HepG2 (cell line): ENCODE measurements around the gene ZMIZ1. TPM values are rescaled to one million over a fixed set of nuclear protein-coding genes. Genes with fewer than 3 reads are reported as not detected.
A peak's percentile ranks its signal among the peaks of the same experiment; 100 is the strongest.

Experiments used
- AKNA ChIP-seq: sonication (generic); formaldehyde crosslinking; IDR thresholded peaks from 2 replicates; pipeline ENCODE4 v1.4.0; 2020; ENCODE audit warnings: missing genetic modification reagents, borderline replicate concordance
- DDIT3 ChIP-seq: sonication (generic); formaldehyde crosslinking; IDR thresholded peaks from 2 replicates; pipeline ENCODE4 v1.4.0; 2020; ENCODE audit warnings: mild to moderate bottlenecking, missing genetic modification reagents
- KDM6A ChIP-seq: IDR thresholded peaks from 2 replicates; pipeline ENCODE4 v1.6.1; 2016; ENCODE audit warnings: low read depth
- LRRFIP1 ChIP-seq: sonication (generic); formaldehyde crosslinking; conservative IDR thresholded peaks from 2 replicates; pipeline ENCODE4 v1.4.0; 2020; ENCODE audit warnings: missing genetic modification reagents
- PAF1 ChIP-seq: IDR thresholded peaks from 2 replicates; pipeline ENCODE4 v1.6.1; 2016; ENCODE audit warnings: missing genetic modification reagents, missing compliant biosample characterization
- POGZ ChIP-seq: sonication (generic); formaldehyde crosslinking; IDR thresholded peaks from 2 replicates; pipeline ENCODE4 v1.4.0; 2020; ENCODE audit warnings: mild to moderate bottlenecking, missing genetic modification reagents
- REXO4 ChIP-seq: sonication (generic); formaldehyde crosslinking; IDR thresholded peaks from 2 replicates; pipeline ENCODE4 v1.8.0; 2022; ENCODE audit warnings: missing genetic modification reagents, mild to moderate bottlenecking, borderline replicate concordance
- SMYD3 ChIP-seq: sonication (generic); formaldehyde crosslinking; IDR thresholded peaks from 2 replicates; pipeline ENCODE4 v1.8.1; 2023; ENCODE audit warnings: mild to moderate bottlenecking, missing genetic modification reagents
- ZMAT5 ChIP-seq: sonication (generic); formaldehyde crosslinking; IDR thresholded peaks from 2 replicates; pipeline ENCODE4 v1.5.0; 2020; ENCODE audit warnings: mild to moderate bottlenecking, low read depth, missing genetic modification reagents, borderline replicate concordance
- ZNF142 ChIP-seq: sonication (generic); formaldehyde crosslinking; IDR thresholded peaks from 2 replicates; pipeline ENCODE4 v1.4.0; 2020; ENCODE audit warnings: missing genetic modification reagents
- ZNF709 ChIP-seq: sonication (generic); formaldehyde crosslinking; IDR thresholded peaks from 2 replicates; pipeline ENCODE4 v1.5.0; 2020; ENCODE audit warnings: mild to moderate bottlenecking, missing genetic modification reagents
- ZNF788 ChIP-seq: sonication (generic); formaldehyde crosslinking; IDR thresholded peaks from 2 replicates; pipeline ENCODE4 v1.5.0; 2020; ENCODE audit warnings: mild to moderate bottlenecking, missing genetic modification reagents, borderline replicate concordance
- polyA plus RNA-seq, 8 experiments: library from polyadenylated mRNA; depleted of rRNA in 3 of 8; stranded (reverse) in 7 of 8; unstranded in 1 of 8; fragments of >200 nt; fragmentation: Illumina TruSeq in 4 of 8; extraction: Trizol in 4 of 8; gene quantifications; 2 replicates each; pipeline versions ENCODE4 v1.2.1 to v1.2.3, GENCODE V29; 2011 to 2016; ENCODE audit warnings: low read depth in 4 of 8, missing spikeins in 1 of 8, mixed read lengths in 1 of 8; ENCODE audit not compliant: insufficient read depth in 1 of 8
- total RNA-seq, 5 experiments: library from RNA; depleted of rRNA; stranded (reverse); fragments of >200 nt; fragmentation: Illumina TruSeq; extraction: Trizol; gene quantifications; 2 replicates each; pipeline ENCODE4 v1.2.3, GENCODE V29; 2016; ENCODE audit warnings: low read depth in 1 of 5

The ZMIZ1 gene
- total and polyA plus RNA-seq, 2 of the 13 experiments (the other 11 are each of a cell fraction or from before 2014, with no cell fraction given): 5.3 to 10.2 TPM

GRCh38 chr10:79058899-79059841 lies 9.6 kb upstream of the ZMIZ1 start (continued):
- no peak for TF ChIP-seq LRRFIP1 (CRISPR knock-in tag)
- TF ChIP-seq PAF1: no peak
- TF ChIP-seq ZNF788 (CRISPR knock-in tag): peak; percentile 96
- TF ChIP-seq KDM6A (CRISPR knock-in tag): peak; percentile 92
- TF ChIP-seq ZMAT5 (CRISPR knock-in tag): no peak
- TF ChIP-seq POGZ (CRISPR knock-in tag): peak; percentile 86
- TF ChIP-seq ZNF142 (CRISPR knock-in tag): no peak
- no peak for TF ChIP-seq ZNF709 (CRISPR knock-in tag)
- TF ChIP-seq REXO4 (CRISPR knock-in tag): no peak
- no peak for TF ChIP-seq AKNA
- TF ChIP-seq SMYD3: no peak
- no peak for TF ChIP-seq DDIT3 (CRISPR knock-in tag)
